Thyroid gland (tissue), 4 donors: ENCODE results near the gene STK31.

Experiments
- CTCF ChIP-seq, 6 experiments: fragments of 200-600 bp in 3 of 6; fragments of 450-650 bp in 3 of 6; sonication (generic) in 3 of 6; IDR thresholded peaks; one replicate each; pipeline ENCODE4 v1.5.1; 2016 to 2019; ENCODE audit warnings: antibody characterized with exemption in 6 of 6, mild to moderate bottlenecking in 2 of 6, inconsistent platforms in 1 of 6, moderate library complexity in 1 of 6
- POLR2A ChIP-seq, 2 donors: fragments of 450-650 bp; IDR thresholded peaks; one replicate each; pipeline ENCODE4 v1.6.1; 2017; ENCODE audit warnings: antibody characterized with exemption in 2 of 2, mild to moderate bottlenecking in 2 of 2, moderate library complexity in 1 of 2

GRCh38 chr7:23662124-23662983 is 47.7 kb upstream of the STK31 start:
- TF ChIP-seq CTCF (IDR thresholded peaks at IDR 0.05) (no peak), POLR2A (IDR thresholded peaks at IDR 0.05) (no peak)
